Coronary artery (tissue), 2 donors: ENCODE results near the gene ARL4A.

ENCODE experiments used
- DNase-seq: peaks from one replicate; pipeline ENCODE4 v3.0.0-alpha.2; 2017; ENCODE audit warnings: low spot score
- H3K27ac ChIP-seq, 2 donors: fragments of 200-600 bp; sonication (generic); one replicate each; pipeline ENCODE4 v1.5.1; 2016 to 2019
- H3K4me3 ChIP-seq: fragments of 200-600 bp; sonication (generic); 2 replicates; pipeline ENCODE4 v1.5.1; 2016; ENCODE audit warnings: mild to moderate bottlenecking, moderate library complexity
- TF ChIP-seq, protein P1 (sequence below): fragments of 200-600 bp; sonication (generic); IDR thresholded peaks from one replicate; pipeline ENCODE4 v1.5.1; 2019; ENCODE audit warnings: antibody characterized with exemption

The ARL4A gene

DNA sequence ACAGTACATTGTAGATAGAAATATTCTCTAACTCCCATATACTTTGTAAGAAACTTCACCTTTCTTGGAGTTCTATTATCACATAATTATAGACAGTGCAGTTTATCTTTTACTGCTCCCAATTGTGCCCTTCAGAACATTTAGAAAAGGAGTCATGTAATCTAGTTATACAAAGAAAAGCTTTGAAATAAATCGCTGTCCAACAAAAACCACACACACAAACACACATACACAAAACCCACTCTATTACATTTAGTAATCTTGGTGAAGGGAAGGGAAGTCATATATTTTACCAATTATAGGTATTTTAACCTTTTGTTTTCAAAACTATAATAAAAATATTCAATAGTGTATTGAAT lies 26.9 kb downstream of the ARL4A start:
- no peak for DNase-seq
- no peak overlapping the region for H3K27ac ChIP-seq
- H3K4me3 ChIP-seq, result no peak overlapping the region
- TF ChIP-seq, protein P1, sequence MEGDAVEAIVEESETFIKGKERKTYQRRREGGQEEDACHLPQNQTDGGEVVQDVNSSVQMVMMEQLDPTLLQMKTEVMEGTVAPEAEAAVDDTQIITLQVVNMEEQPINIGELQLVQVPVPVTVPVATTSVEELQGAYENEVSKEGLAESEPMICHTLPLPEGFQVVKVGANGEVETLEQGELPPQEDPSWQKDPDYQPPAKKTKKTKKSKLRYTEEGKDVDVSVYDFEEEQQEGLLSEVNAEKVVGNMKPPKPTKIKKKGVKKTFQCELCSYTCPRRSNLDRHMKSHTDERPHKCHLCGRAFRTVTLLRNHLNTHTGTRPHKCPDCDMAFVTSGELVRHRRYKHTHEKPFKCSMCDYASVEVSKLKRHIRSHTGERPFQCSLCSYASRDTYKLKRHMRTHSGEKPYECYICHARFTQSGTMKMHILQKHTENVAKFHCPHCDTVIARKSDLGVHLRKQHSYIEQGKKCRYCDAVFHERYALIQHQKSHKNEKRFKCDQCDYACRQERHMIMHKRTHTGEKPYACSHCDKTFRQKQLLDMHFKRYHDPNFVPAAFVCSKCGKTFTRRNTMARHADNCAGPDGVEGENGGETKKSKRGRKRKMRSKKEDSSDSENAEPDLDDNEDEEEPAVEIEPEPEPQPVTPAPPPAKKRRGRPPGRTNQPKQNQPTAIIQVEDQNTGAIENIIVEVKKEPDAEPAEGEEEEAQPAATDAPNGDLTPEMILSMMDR, result no peak

DNA sequence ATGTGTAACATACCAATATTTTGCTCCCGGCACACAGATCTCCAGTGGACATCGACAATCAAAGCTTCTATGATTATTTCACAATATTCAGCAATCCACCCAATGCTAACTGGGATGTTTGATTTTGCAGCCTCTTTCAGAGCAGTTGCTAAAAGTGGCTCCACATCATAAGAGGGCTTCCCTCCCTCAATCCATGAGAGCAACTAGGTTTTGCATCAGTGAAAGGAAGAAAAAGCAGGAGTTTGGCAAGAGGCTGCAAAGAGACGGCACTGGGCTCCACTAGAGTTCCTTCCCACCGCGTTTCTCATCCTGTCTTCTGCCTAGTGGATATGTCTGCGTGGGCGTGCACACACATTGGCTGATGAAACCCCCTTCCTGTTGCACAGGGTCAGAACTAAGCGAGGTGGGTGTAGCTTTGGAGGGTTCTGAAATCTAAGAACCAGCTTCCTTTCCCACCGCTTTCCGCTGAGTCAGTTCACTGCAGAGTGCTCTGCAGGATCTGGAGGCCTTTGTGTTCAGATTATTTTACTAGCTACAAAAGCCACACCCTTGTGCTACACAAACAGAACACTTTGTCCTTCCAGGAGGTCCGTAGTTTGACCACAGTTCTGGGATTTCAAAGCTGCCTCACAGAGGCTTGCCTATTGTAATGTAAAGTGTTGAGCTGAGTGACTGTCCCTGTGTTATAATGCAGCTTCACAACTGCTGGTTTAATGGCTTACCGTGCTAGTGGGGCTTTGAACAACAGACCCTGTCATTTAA lies 28.1 kb downstream of the ARL4A start:
- H3K4me3 ChIP-seq, result peak overlapping the region; percentile 52
- peak; percentile 86 for DNase-seq
- peak overlapping the region; percentile 59 to 73 for H3K27ac ChIP-seq
- TF ChIP-seq, protein P1, result no peak

DNA sequence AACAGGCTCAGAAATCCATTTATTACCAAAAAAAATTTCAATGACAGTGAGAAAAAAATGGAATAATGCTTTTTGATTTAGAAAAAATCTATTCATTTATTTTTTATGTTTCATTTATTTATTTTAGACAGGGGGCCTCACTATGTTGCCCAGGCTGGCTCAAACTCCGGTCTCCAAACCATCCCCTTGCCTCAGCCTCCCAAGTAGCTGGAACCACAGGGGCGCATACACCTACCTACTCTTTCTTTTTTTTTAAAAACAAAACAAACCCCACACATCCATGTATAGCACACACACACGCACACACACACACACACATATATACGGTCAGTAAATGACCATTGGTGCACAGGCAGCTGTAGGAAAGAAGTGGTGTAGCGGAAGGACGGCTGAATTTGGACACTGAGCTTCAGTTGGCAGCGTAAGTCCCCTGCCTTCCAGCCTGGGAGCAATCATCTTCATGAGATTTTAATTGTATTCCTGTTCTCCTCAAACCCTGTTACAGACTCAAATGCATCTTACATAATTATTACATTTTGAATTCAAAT lies 28.8 kb downstream of the ARL4A start:
- DNase-seq, result no peak
- Histone ChIP-seq H3K4me3 (peak overlapping the region; percentile 52), H3K27ac (peak overlapping the region; percentile 59 to 73)
- TF ChIP-seq, protein P1, result no peak

DNA sequence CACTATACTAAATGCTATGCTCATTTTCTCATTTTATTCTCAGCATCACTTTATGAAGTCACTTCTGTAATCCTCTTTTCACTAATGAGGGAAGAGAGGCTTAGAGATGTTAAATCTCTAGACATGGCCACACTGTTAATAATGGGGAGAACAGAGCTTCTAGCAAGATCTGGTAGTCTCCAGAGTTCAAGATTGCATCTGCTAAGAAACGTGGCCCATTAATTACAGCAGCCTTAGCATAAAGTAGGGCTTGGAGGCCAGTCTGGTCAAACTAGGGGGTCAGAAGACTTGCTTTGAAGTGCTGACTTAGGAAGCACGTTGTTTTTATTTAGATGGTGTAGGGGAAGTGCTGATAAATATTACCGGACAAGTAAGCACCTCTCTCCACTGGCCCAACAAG lies 29.3 kb downstream of the ARL4A start:
- TF ChIP-seq, protein P1, result no peak
- no peak overlapping the region for H3K4me3 ChIP-seq
- DNase-seq, result no peak
- H3K27ac ChIP-seq, result peak overlapping the region in 1 of 2 donors; percentile 73

DNA sequence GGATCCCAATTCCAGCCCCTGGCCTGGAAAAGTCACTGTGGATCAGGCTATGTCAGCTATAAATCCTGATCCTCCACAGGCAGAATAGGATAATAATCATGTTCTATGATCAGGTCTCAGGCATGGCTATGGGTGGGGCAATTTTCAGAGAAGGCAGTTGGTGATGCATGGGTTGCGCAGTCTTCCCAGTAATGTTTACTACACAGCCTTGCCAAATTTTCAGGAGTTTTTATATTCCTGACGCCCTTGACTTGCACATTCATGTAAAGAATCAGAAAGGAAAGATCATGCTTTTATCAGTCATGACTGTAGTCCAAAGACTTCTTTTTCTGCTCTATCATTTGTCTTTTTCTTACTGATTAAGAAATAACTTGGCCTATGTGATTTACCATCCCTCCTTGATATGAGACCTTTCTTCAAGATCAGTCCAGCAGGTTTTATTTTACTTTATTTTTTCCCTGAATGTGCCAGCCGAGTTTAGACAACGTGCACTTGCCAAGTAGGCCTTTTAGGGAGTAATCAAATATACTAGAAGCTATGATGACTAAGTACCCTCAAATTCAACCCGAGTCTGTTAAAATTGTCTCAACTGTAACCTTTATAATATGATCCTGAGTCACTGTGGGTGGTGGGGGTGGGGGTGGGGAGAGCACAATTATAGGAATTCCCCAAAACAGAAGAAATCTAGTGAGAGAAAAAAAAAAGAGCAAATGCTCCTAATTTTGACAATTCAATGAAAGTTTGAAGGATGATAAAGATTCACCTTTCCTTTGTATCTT lies 31.9 kb downstream of the ARL4A start:
- TF ChIP-seq, protein P1, result no peak
- no peak for DNase-seq
- Histone ChIP-seq H3K27ac (peak overlapping the region; percentile 47 to 80), H3K4me3 (peak overlapping the region; percentile 26)

DNA sequence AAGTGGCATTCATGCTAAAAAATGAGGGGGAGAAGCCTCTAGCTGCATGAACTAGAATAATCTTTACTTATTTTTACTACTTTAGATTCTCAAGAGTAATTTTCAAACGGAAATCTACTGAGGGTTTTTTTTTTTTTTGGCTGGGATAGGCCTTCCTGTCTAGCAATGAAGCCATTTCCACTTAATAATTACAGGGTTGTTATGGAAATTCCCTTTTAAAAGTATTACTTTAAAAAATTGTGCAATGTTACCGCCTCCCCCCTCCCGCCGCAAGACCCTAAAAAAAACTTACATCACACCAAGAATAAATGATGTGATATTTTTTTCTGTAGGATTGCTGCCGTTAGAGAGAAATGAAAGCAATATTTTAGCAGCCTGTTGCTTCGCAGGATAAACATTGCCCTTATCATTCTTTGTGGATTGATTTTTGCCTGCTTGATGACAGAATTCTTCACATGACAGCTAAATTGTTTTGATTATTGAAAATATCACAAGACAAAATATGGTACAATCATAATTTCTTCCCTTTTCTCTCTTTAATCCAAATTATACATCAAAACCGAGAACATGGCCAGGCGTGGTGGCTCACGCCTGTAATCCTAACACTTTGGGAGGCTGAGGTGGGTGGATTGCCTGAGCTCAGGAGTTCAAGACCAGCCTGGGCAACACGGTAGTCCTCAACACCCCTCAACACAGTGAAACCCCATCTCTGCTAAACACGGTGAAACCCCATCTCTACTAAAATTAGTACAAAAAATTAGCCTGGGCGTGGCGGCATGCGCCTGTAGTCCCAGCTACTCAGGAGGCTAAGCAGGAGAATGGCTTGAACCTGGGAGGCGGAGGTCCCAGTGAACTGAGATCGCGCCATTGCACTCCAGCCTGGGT lies 32.8 kb downstream of the ARL4A start:
- DNase-seq, result no peak
- TF ChIP-seq, protein P1, result no peak
- Histone ChIP-seq H3K27ac (peak overlapping the region; percentile 47 to 80), H3K4me3 (peak overlapping the region; percentile 26)
